IPS-18c (cell line): Measurements from ENCODE around the gene CD37.
"Not testable (repeated sequence)": the region's sequence is repeated elsewhere in the genome, so short reads cannot be mapped to it uniquely, and the experiment has no call there.

Experiments used
- H3K4me3 ChIP-seq: 2 replicates; pipeline ENCODE4 v1.7.0; 2013; ENCODE audit warnings: low read depth, mild to moderate bottlenecking, low read length, moderate library complexity; ENCODE audit not compliant: insufficient read depth
- H3K9me3 ChIP-seq: one replicate; pipeline ENCODE4 v1.6.1; 2013; ENCODE audit warnings: mild to moderate bottlenecking, low read length, moderate library complexity; ENCODE audit not compliant: control insufficient read depth, insufficient read depth

The CD37 gene, protein sequence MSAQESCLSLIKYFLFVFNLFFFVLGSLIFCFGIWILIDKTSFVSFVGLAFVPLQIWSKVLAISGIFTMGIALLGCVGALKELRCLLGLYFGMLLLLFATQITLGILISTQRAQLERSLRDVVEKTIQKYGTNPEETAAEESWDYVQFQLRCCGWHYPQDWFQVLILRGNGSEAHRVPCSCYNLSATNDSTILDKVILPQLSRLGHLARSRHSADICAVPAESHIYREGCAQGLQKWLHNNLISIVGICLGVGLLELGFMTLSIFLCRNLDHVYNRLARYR

DNA sequence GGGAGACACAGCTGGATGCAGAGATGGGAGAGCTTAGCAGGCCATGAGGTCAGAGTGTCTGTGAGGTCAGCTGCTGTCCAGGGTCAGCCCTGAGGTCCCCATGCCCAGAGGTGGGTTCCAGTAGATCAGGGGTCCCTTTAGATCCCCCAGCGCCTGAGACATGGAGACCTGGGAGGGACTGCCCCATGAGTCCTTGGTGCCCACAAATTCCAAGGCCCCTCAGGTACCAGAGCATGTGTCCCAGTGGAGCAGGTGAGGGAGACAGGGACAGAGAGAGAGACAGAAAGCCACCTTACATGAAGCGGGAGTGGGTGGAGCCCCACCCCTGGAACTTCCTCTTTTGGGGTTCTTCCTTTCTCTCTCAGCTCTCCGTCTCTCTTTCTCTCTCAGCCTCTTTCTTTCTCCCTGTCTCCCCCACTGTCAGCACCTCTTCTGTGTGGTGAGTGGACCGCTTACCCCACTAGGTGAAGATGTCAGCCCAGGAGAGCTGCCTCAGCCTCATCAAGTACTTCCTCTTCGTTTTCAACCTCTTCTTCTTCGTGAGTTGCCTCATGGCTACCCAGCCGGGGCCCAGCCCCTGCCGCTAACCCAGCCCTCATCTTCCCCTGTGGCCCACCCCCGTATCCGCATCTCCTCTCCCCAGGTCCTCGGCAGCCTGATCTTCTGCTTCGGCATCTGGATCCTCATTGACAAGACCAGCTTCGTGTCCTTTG, at the start of gene CD37:
Gene CD37 (plus strand): TSS at position 336 of the 713 bp plus-strand sequence. CDS start 135 bp downstream, at position 471.
- H3K9me3 ChIP-seq: no peaks in the 10 kb centered on the region
- no peak within 1 kb of the TSS for H3K4me3 ChIP-seq

DNA sequence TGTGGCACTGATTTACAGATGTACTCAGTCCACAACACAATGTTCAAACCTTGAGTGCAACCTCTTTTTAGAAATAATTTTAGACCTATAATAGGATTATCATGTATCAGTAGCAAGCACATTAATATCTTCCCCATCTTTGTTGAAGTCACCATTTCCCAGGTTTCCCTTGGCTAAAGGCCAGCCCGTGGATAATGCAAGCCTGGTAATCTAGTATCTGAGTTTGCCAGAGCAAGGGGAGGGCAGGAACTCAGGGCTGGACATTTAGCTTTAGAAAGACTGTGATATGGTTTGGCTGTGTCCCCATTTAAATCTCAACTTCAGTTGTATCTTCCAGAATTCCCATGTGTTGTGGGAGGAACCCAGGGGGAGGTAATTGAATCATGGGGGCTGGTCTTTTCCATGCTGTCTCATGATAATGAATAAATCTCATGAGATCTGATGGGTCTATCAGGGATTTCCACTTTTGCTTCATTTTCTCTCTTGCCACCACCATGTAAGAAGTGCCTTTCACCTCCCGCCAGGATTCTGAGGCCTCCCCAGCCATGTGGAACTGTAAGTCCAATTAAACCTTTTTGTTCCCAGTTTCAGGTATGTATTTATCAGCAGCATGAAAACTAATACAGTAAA, 48.0 kb upstream of the CD37 start:
- Histone ChIP-seq H3K9me3 (peaks cover 7% of the 10 kb centered on the region), H3K4me3 (no peak overlapping the region)

DNA sequence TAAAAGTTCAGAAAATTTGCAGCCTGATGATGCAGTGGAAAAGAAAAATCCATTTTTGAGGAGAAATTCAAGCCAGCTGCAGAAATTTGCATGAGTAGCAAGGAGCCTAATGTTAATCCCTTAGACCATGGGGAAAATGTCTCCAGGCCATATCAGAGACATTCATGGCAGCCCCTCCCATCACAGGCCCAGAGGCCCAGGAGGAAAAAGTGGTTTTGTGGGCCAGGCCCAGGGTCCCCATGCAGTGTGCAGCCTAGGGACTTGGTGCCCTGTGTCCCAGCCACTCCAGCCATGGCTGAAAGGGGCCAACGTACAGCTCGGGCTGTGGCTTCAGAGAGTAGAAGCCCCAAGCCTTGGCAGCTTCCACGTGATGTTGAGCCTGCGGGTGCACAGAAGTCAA, 47.0 kb upstream of the CD37 start:
- H3K9me3 ChIP-seq, H3K4me3 ChIP-seq: not testable (repeated sequence)

DNA sequence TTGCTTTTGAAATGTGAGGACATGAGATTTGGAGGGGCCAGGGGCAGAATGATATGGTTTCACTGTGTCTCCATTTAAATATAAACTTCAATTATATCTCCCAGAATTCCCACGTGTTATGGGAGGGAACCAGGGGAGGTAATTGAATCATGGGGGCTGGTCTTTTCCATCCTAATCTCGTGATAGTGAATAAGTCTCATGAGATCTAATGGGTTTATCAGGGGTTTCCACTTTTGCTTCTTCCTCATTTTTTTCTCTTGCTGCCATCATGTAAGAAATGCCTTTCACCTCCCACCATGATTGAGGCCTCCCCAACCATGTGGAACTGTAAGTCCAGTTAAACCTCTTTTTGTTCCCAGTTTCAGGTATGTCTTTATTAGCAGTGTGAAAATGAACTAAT, 45.9 kb upstream of the CD37 start:
- H3K4me3 ChIP-seq, H3K9me3 ChIP-seq: not testable (repeated sequence)

DNA sequence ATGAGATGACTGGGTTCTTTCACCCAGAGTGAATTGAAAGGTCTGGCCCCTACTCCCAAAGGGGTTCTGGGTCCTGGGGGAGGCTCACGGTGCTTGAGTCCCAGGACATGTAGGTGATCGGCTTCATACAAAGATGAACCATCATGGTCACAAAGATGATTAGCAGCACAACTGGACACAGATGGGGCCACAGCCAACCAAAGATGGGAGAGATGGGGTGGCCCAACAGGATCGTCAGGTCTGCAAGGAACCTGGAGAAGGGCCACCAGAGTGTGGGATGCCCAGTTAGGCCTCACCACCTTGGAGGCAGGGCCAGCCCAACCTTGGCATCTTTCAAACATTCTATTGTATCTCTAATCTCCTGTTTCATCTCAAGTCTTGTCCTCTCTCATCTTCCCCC, 44.7 kb upstream of the CD37 start:
- Histone ChIP-seq H3K4me3 (no peak overlapping the region), H3K9me3 (peaks cover 7% of the 10 kb centered on the region)

DNA sequence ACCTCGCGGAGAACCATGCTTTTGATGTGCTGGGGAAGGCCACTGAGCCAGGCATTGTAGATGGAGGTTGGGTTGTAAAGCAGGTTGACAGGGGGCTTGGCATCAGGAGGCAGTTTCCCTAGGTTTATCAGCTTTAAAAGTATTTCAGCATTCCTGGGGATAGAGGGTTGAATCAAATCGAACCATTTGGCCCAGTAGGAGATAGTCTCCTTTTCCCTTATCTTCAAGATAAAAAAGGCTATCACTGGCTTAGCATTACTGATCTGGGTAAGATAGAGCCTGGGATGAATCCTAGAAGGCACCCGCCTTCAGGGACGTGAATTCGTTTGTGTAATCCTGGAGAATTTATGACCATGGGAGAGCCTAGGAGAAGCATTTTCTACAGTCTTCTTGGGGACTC, 40.8 kb upstream of the CD37 start:
- Histone ChIP-seq H3K4me3 (no peak overlapping the region), H3K9me3 (no peaks in the 10 kb centered on the region)

DNA sequence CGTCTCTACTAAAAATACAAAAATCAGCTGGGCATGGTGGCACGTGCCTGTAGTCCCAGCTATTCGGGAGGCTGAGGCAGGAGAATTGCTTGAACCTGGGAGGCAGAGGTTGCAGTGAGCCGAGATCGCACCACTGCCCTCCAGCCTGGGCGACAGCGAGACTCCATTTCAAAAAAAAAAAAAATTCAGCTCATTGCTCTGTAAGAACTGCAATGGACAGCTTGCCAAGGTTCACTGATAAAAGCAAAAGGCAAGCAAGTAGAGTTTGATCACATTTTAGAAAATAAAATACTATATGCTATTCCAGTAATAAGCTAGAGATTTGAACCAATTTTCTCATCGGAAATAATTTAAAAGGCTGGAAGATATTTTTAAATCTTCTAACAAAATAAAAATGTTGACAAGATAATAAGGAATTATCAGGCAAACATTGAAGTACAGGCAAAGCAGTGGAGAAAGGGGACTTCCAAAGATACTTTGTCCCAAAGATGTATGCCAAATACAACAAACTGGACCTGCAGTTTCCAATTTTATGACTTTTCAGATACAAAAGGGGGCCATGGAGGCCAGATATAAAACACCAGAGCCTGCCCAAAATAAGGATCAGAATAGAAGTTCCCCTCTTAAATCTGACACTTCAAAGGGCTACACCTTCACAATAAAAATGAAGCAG, 39.9 kb upstream of the CD37 start:
- H3K4me3 ChIP-seq: no peak overlapping the region
- no peaks in the 10 kb centered on the region for H3K9me3 ChIP-seq

DNA sequence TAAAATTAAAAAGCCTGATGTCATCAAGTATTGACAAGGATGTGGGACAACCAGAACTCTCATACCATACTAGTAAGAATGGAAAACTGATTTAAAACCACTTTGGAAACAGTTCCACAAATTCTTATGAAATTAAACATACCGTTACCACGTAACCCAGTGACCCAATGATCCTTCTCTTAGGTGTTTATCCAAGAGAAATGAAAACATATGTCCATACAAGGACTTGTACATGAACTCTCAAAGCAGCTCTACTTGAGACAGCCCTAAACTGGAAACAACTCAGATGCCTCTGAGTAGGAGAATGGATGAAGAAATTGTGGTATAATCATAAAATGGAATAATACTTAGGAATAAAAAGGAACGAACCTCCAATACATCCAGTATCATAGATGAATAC, 37.8 kb upstream of the CD37 start:
- Histone ChIP-seq H3K9me3 (no peaks in the 10 kb centered on the region), H3K4me3 (no peak overlapping the region)

DNA sequence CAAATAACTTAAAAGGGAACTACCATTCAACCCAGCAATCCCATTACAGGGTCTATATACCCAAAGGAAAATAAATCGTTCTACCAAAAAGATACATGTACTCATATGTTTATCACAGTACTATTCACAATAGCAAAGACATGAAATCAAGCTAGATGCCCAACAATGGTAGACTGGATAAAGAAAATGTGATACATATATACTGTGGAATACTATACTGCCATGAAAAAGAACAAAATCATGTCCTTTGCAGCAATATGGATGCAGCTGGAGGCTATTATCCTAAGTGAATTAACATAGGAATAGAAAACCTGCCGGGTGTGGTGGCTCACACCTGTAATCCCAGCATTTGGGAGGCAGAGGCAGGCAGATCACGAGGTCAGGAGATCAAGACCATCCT, 36.6 kb upstream of the CD37 start:
- not testable (repeated sequence) for H3K4me3 ChIP-seq, H3K9me3 ChIP-seq

DNA sequence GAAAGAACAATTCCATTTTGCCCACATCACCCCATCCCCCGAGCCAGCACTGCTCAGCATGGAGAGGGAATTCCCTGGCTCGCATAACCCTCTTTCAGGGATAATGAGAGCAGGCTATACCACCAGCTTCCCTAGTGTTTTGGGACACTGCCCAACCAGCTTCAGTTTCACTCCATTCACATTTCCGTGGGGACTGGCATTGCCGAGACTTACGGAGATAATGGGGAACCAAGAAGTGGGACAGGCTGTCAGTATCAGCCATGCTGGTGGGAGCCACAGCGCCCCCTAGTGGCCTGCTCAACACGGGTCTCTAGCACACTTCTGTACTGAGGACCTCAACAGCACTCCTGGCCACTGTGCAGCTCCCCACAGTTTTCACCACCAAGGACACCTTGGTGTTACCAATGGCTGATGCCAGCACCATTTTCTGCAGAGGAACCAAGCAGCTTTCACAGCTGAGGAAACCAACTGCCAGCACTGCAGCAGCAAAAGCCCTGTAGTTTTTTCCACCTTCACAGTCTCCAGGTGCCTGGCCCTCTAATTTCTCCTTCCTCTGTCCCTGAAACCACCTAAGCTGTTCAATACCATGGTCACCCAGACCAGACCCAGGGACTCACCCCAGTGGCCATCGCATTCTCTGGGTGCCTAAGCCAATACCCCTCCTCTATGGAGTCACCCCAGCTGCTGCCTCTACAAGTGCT, 33.9 kb upstream of the CD37 start:
- Histone ChIP-seq H3K4me3 (no peak overlapping the region), H3K9me3 (no peaks in the 10 kb centered on the region)

DNA sequence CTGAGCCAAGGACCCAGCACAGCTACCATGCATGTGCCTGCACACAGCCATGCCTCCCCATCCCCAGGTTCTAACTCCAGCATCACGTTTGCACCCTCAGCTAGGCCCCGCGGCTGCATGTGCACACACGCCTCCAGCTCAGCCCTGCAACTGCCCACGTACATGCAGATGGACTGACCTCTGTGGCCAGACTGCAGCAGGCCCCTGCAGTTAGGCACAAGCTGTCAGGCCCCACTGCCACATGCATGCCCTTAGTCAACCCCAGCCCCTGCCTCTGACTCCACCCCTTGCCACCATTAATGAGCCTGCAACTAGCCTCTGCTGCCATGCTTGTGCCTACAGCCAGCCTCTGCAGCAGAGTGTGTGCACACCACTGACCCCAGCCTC, 33.3 kb upstream of the CD37 start:
- no peak overlapping the region for H3K4me3 ChIP-seq

DNA sequence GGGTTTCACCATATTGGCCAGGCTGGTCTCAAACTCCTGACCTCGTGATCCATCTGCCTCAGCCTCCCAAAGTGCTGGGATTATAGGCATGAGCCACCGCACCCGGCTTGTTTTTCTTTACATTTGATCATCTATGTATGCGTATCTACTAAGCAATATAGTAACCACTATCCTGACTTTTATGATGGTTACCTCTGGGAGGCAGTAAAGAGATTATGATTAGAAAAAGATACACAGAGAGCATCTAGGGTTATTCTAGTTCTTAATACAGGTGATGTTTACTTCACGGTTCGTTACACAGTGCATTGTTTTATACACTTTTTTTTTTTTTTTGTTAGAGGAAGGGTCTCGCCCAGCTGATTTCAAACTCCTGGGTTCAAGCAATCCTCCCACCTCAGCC, 28.5 kb upstream of the CD37 start:
- not testable (repeated sequence) for H3K4me3 ChIP-seq, H3K9me3 ChIP-seq

More for the DNA sequence above, 33.3 kb upstream of the CD37 start:
- H3K9me3 ChIP-seq: no peaks in the 10 kb centered on the region

DNA sequence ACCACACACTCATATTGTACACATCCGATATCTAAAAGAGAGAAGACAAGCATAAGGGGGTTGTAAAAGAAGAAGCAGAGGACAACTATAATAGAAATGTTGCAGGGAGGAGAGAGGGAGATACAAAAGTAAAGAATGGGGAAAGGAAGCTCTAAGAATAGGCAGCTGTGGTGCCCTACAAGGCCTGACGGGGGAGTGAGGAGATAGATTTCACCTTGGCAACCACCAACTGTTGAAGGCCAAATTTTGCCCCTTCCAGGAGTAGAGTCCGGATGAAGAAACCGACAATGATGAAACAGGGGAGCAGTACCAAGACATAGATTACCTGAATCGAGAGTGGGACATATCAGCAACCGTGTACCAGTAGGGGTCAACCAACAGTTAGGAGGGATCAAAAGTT, 26.1 kb upstream of the CD37 start:
- no peaks in the 10 kb centered on the region for H3K9me3 ChIP-seq
- no peak overlapping the region for H3K4me3 ChIP-seq

DNA sequence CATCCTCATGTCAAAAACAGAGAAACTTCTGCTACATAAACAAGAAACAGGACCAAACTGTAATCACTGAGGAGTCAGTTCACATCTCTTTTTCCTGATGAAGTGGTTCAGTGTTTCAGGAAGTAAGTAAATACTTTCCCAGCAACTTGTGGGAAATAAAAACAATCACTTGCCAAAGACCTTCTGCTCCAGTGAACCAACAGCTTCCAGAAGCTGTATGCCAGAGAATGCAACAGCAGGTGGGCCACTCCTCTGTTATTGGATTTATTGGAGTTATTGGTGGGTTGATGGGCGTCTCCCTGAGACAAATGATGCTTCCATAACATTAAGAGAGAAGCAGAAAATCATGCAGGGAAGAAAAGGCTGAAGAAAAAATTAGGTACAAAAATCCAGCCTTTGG, 20.1 kb upstream of the CD37 start:
- Histone ChIP-seq H3K4me3 (no peak overlapping the region), H3K9me3 (peaks cover 3% of the 10 kb centered on the region)

DNA sequence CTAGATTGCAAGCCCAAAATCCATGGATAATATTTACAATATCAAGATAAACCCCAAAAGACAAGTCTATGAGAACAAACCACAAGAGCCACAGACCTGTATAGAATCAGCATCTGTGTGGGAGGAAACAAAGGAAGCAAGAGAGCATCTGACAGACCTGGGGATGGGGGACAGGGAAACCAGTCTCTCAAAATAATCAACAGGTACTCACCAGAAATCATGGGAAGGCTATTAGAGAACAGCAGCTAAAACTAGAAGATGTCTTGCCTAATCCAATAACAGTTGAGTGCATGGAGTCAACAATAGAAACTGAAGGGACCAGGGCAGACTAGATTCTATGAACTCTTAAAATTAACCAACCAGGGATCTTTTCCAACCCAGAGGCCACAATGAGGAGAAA, 18.9 kb upstream of the CD37 start:
- peaks cover 3% of the 10 kb centered on the region for H3K9me3 ChIP-seq
- no peak overlapping the region for H3K4me3 ChIP-seq

DNA sequence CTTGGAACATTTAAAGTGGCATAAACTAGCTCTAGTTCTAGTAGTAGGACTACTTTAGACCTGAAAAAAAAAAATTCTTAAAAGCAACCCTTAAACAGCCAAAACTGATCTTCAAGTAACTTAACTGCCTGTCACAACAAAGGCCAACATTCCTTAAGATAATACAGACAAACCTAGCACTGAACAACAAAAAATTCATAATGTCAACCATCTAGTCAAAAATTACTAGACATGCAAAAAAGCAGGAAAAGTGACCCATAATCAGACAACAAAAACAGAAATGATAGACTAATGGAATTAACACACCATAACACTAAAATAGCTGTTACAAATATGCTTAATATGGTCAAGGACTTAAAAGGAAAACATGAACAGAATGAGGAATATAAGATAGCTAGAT, 16.9 kb upstream of the CD37 start:
- Histone ChIP-seq H3K4me3 (no peak overlapping the region), H3K9me3 (peaks cover 5% of the 10 kb centered on the region)

DNA sequence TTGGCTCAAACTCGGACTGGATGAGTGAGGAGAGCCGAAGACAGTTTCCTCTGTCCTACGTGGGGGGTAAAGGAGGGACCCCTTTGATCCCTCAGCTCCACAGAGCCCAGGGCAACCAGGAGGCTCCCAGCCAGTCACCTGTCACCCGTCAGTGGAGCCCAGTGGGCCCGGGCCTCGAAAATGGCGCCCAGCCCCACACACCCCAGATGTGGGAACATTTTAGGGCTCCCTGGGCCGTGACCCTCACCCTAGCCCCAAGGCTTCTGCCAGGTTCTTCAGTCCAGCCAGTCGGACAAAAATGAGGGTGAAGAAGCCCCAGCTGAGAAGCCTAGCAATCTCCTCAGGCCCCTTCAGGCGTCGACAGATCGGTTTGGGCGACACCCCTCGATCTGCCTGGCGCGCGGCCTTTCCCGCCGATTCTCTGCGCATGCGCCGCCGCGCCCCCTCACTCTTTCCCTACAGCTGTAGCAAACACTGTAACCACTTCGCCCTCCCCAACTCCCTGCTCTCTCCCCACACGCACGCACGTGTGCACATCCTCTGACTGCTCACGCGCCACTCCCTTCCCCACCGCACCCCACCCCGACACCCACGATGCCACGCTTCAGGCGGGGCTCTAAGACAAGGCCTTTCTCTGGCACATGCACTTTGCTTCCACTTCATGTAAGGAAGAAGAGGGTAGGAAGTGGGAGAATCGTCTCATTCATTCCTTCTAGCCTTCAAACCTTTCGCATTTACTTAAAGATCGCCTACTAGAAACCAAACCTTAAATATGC, 10.2 kb upstream of the CD37 start, which contains the start of gene SLC6A16:
Gene SLC6A16 (minus strand): TSS at position 391 of the 776 bp plus-strand sequence. CDS start 13,844 bp downstream, outside the sequence.
- H3K9me3 ChIP-seq: peaks cover 2% of the 10 kb centered on the region
- no peak within 1 kb of the TSS for H3K4me3 ChIP-seq
